ENCODE results near the gene ANGPTL4. TPM values are rescaled to one million over a fixed set of nuclear protein-coding genes. Genes with fewer than 3 reads are reported as not detected.

ANGPTL4 gene
- 2.0 and 7.4 TPM in 2 replicates for total RNA-seq (ENCODE audit: low replicate concordance)

GRCh38 chr19:8363803-8364771, at the start of gene ANGPTL4:
ANGPTL4 (plus strand) TSS chr19:8364155; CDS start chr19:8364322, 167 bp downstream.

GRCh38 chr19:8321067-8321985, 42.6 kb upstream of the ANGPTL4 start, which contains the start of the genes NDUFA7 and RPS28:
NDUFA7 (minus strand) TSS chr19:8321375; CDS start chr19:8321358, 17 bp downstream.
RPS28 (plus strand) TSS chr19:8321496; CDS start chr19:8321531, 35 bp downstream.

GRCh38 chr19:8342684-8343482, 21.1 kb upstream of the ANGPTL4 start, which contains the start of gene KANK3:
KANK3 (minus strand) TSS chr19:8343262; CDS start chr19:8337828, 5,434 bp downstream.

GRCh38 chr19:8389891-8390616, 26.1 kb downstream of the ANGPTL4 start, which contains the start of gene RAB11B:
RAB11B (plus strand) TSS chr19:8390360; CDS start chr19:8390417, 57 bp downstream.

GRCh38 chr19:8412783-8413628, 49.1 kb downstream of the ANGPTL4 start, which contains the start of gene MARCHF2:
MARCHF2 (plus strand) TSS chr19:8413305; CDS start chr19:8421841, 8,536 bp downstream.

Other genes with a start within 250 kb of the ANGPTL4 start
- gene FBN3, start 214.6 kb upstream of the ANGPTL4 start, total RNA-seq (ENCODE audit: low replicate concordance), result not detected in 2 replicates
- gene CERS4, start 154.8 kb upstream of the ANGPTL4 start, total RNA-seq (ENCODE audit: low replicate concordance), result 2.3 and 31.4 TPM in 2 replicates
- 9.0 and 30.7 TPM in 2 replicates for gene CD320, start 55.8 kb upstream of the ANGPTL4 start, total RNA-seq (ENCODE audit: low replicate concordance)
- 19.4 and 52.7 TPM in 2 replicates for gene NDUFA7, start 42.8 kb upstream of the ANGPTL4 start, total RNA-seq (ENCODE audit: low replicate concordance)
- 644 and 1,293 TPM in 2 replicates for gene RPS28, start 42.7 kb upstream of the ANGPTL4 start, total RNA-seq (ENCODE audit: low replicate concordance)
- gene KANK3, start 20.9 kb upstream of the ANGPTL4 start, total RNA-seq (ENCODE audit: low replicate concordance), result 0.23 and 0.30 TPM in 2 replicates
- 59.2 and 76.3 TPM in 2 replicates for gene RAB11B, start 26.2 kb downstream of the ANGPTL4 start, total RNA-seq (ENCODE audit: low replicate concordance)
- gene MARCHF2, start 49.1 kb downstream of the ANGPTL4 start, total RNA-seq (ENCODE audit: low replicate concordance), result 86.8 and 95.1 TPM in 2 replicates
- 40.4 and 62.5 TPM in 2 replicates for gene HNRNPM, start 80.8 kb downstream of the ANGPTL4 start, total RNA-seq (ENCODE audit: low replicate concordance)
- not detected in 2 replicates for gene PRAM1, start 138.5 kb downstream of the ANGPTL4 start, total RNA-seq (ENCODE audit: low replicate concordance)
- gene ZNF414, start 150.0 kb downstream of the ANGPTL4 start, total RNA-seq (ENCODE audit: low replicate concordance), result 2.2 and 4.8 TPM in 2 replicates
- 0.12 and 0.23 TPM in 2 replicates for gene MYO1F, start 213.3 kb downstream of the ANGPTL4 start, total RNA-seq (ENCODE audit: low replicate concordance)
- gene ADAMTS10, start 246.6 kb downstream of the ANGPTL4 start, total RNA-seq (ENCODE audit: low replicate concordance), result 13.3 and 20.1 TPM in 2 replicates

Data from smooth muscle cell of the coronary artery (primary cell).